Measurements from ENCODE around the gene SLC25A21. TPM values are rescaled to one million over a fixed set of nuclear protein-coding genes. Genes with fewer than 3 reads are reported as not detected.

The SLC25A21 gene
- total and polyA plus RNA-seq, 10 donors, result 0.06 to 1.1 (median 0.22) TPM; not detected in 2

- H3K4me3 ChIP-seq, result no peak overlapping the region
- WGBS, 5 donors, result 67 to 80% (median 72%) methylated on average over 2 of the region's 2 CpGs
- H3K27ac ChIP-seq, result no peak overlapping the region
- intact Hi-C loops (cut with DNase I; ENCODE audit: low total_unique reads), result no loop called here
- H3K36me3 ChIP-seq, result no peaks in the 10 kb centered on the region
- no peaks in the 10 kb centered on the region for H3K4me1 ChIP-seq
- no peak for DNase-seq
- no peaks in the 10 kb centered on the region for H3K27me3 ChIP-seq (replicated peaks in 1 of 7)
- H3K9me3 ChIP-seq, result no peaks in the 10 kb centered on the region
- TF ChIP-seq POLR2A (IDR thresholded peaks at IDR 0.05) (no peak), CTCF (IDR thresholded peaks at IDR 0.05 in 8 of 11, conservative IDR thresholded peaks at IDR 0.05 in 3 of 11) (no peak), POLR2AphosphoS5 (IDR thresholded peaks at IDR 0.05) (no peak)
Observed at GRCh38 chr14:36916668-36917067, 255.7 kb downstream of the SLC25A21 start.

DNA sequence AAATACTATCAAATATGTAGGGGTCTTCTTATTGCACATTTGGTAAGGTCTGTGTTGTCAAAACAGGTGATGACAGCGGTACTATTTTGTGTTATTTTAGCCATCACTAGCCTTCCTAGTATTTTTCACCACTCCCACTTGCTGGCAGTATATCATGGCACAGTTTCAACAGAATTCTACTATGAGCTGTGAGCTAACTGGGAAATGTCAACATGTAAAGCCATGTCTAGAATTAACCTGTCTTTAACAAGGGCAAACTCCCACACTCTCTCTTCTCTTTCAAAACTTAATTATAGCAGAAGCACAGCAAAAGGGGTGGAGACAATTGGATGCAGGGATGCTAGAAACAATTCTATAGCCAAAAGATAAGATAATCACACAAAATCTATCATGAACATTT is 257.3 kb downstream of the SLC25A21 start:
- DNase-seq, result no peak
- Histone ChIP-seq H3K27ac (no peak overlapping the region), H3K36me3 (no peaks in the 10 kb centered on the region), H3K9me3 (no peaks in the 10 kb centered on the region), H3K4me1 (no peaks in the 10 kb centered on the region), H3K27me3 (replicated peaks in 1 of 7) (no peaks in the 10 kb centered on the region), H3K4me3 (no peak overlapping the region)
- TF ChIP-seq CTCF (IDR thresholded peaks at IDR 0.05 in 8 of 11, conservative IDR thresholded peaks at IDR 0.05 in 3 of 11) (no peak), POLR2A (IDR thresholded peaks at IDR 0.05) (no peak), POLR2AphosphoS5 (IDR thresholded peaks at IDR 0.05) (no peak)
- intact Hi-C loops (cut with DNase I; ENCODE audit: low total_unique reads), result no loop called here
- 74 to 95% (median 77%) methylated on average over 1 of the region's 1 CpG for WGBS, 5 donors

- intact Hi-C loops (cut with DNase I; ENCODE audit: low total_unique reads), result no loop called here
- Histone ChIP-seq H3K27me3 (replicated peaks in 1 of 7) (no peaks in the 10 kb centered on the region), H3K4me3 (no peak overlapping the region), H3K36me3 (no peaks in the 10 kb centered on the region), H3K9me3 (no peaks in the 10 kb centered on the region), H3K27ac (no peak overlapping the region), H3K4me1 (no peaks in the 10 kb centered on the region)
- 62 to 82% (median 76%) methylated on average over 3 of the region's 3 CpGs for WGBS, 5 donors
- TF ChIP-seq CTCF (IDR thresholded peaks at IDR 0.05 in 8 of 11, conservative IDR thresholded peaks at IDR 0.05 in 3 of 11), result no peak
- no peak for TF ChIP-seq POLR2A (IDR thresholded peaks at IDR 0.05)
- TF ChIP-seq POLR2AphosphoS5 (IDR thresholded peaks at IDR 0.05), result no peak
- no peak for DNase-seq
Observed at GRCh38 chr14:36910578-36910977, 261.8 kb downstream of the SLC25A21 start.

DNA sequence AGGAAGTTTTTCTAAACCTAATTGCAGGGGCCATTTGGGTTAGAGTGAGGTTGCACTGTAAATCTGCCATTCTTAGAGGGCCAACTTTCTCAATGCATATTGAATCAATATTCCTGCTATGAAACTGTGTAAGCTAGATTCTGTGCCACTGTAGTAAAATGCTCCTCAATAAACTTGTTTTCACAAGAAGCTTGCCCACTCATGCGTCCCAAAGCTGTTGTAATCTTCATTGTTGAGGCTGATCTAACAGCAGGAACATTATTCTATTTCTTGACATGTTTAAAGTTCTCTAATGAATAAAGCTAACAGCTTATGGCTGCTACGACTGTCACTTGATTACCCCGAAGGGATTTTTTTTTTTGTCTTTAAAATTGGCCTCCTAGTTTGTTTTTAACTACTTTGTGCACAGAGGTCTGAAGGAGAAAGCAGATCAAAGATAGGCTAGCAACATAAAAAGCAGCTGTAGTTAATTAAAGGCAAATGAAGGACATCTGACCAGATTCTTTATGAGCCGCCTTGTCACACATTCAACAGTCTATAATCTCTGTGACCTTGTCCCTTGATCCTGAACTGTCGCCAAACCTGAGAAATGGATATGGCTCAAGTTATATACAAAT is 267.0 kb downstream of the SLC25A21 start:
- 71 to 83% (median 76%) methylated on average over 5 of the region's 5 CpGs for WGBS, 5 donors
- intact Hi-C loops (cut with DNase I; ENCODE audit: low total_unique reads), result no loop called here
- Histone ChIP-seq H3K27me3 (replicated peaks in 1 of 7) (no peaks in the 10 kb centered on the region), H3K36me3 (no peaks in the 10 kb centered on the region), H3K9me3 (no peaks in the 10 kb centered on the region), H3K4me3 (no peak overlapping the region), H3K27ac (no peak overlapping the region), H3K4me1 (no peaks in the 10 kb centered on the region)
- TF ChIP-seq POLR2A (IDR thresholded peaks at IDR 0.05), result no peak
- no peak for TF ChIP-seq POLR2AphosphoS5 (IDR thresholded peaks at IDR 0.05)
- TF ChIP-seq CTCF (IDR thresholded peaks at IDR 0.05 in 8 of 11, conservative IDR thresholded peaks at IDR 0.05 in 3 of 11), result no peak
- DNase-seq, result no peak
